ENCODE results near the gene TSSK1B. TPM values are rescaled to one million over a fixed set of nuclear protein-coding genes. Genes with fewer than 3 reads are reported as not detected.
"Not testable (repeated sequence)": the region's sequence is repeated elsewhere in the genome, so short reads cannot be mapped to it uniquely, and the experiment has no call there.

Gene TSSK1B
- total and polyA plus RNA-seq, 10 of the 15 experiments (the other 5 are each of a cell fraction or from before 2014, with no cell fraction given), result not detected

DNA sequence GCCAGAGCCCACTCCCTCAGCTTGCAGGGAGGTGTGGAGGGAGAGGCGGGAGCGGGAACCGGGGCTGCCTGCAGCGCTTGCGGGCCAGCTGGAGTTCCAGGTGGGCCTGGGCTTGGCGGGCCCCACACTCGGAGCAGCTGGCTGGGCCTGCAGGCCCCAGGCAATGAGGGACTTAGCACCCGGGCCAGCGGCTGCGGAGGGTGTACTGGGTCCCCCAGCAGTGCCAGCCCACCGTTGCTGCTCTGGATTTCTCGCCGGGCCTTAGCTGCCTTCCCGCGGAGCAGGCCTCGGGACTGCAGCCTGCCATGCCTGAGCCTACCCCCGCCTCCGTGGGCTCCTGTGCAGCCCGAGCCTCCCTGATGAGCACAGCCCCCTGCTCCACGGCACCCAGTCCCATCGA lies 22.3 kb upstream of the TSSK1B start:
- RAD21 ChIA-PET (ENCODE audit: unreplicated experiment); in situ Hi-C loops (cut with MboI): not testable (repeated sequence)
- WGBS (ENCODE audit: insufficient coverage, insufficient replicate concordance, low lambda C conversion rate, missing lambda C conversion rate), result 70% methylated on average over 21 of the region's 21 CpGs

GRCh38 chr5:113452941-113453340 lies 18.2 kb upstream of the TSSK1B start:
- Histone ChIP-seq H2AFZ (ENCODE audit: control insufficient read depth, low read depth, low read length) (no peak overlapping the region), H3K4me2 (ENCODE audit: control insufficient read depth, insufficient read depth) (no peak overlapping the region), H3K9me3 (replicated peaks; ENCODE audit: control insufficient read depth, insufficient read depth, low read length) (no peaks in the 10 kb centered on the region), H3K4me3 (no peak overlapping the region), H3K27ac (ENCODE audit: control insufficient read depth, insufficient read depth) (no peak overlapping the region), H3K4me1 (ENCODE audit: control insufficient read depth, insufficient read depth, low read length) (no peaks in the 10 kb centered on the region), H3K79me2 (ENCODE audit: control insufficient read depth, insufficient read depth, low read length) (no peaks in the 10 kb centered on the region), H3K9ac (ENCODE audit: control insufficient read depth, insufficient read depth, low read length) (no peak overlapping the region), H3K27me3 (replicated peaks in 1 of 2; ENCODE audit: control insufficient read depth in 2 of 2, insufficient read depth in 2 of 2, low read length in 1 of 2) (no peaks in the 10 kb centered on the region; a peak in 1 of 4 replicates), H3K36me3 (ENCODE audit: control insufficient read depth in 2 of 2, insufficient read depth in 2 of 2, low read length in 1 of 2) (no peaks in the 10 kb centered on the region), H4K20me1 (ENCODE audit: control insufficient read depth, insufficient read depth) (no peaks in the 10 kb centered on the region)
- ChIA-PET RAD21 (ENCODE audit: unreplicated experiment) (no interaction called here), CTCF (no interaction called here), POLR2A (no interaction called here), SMC1A (ENCODE audit: uncharacterized antibody, unreplicated experiment) (no interaction called here)
- 61% methylated on average over 6 of the region's 6 CpGs for WGBS (ENCODE audit: insufficient coverage, insufficient replicate concordance, low lambda C conversion rate, missing lambda C conversion rate)
- no peak for DNase-seq (ENCODE audit: low read depth, low spot score)
- BruUV-seq (replicated peaks), result no TSS peak
- in situ Hi-C loops (cut with MboI), result no loop called here
- intact Hi-C loops (cut with micrococcal nuclease; ENCODE audit: unreplicated experiment), result no loop called here
- no peak for ATAC-seq
- TF ChIP-seq ZNF384 (IDR thresholded peaks at IDR 0.05; ENCODE audit: borderline replicate concordance, low read depth, low read length) (no peak), MYC (IDR thresholded peaks at IDR 0.05; ENCODE audit: insufficient read depth, insufficient read length, insufficient replicate concordance, low read length, severe bottlenecking) (no peak)
- FAIRE-seq, result no peak

More for the DNA sequence above, 22.3 kb upstream of the TSSK1B start:
- BruUV-seq (replicated peaks); H3K4me1 ChIP-seq (ENCODE audit: control insufficient read depth, insufficient read depth, low read length); H3K4me2 ChIP-seq (ENCODE audit: control insufficient read depth, insufficient read depth); H2AFZ ChIP-seq (ENCODE audit: control insufficient read depth, low read depth, low read length); H3K27me3 ChIP-seq (replicated peaks in 1 of 2; ENCODE audit: control insufficient read depth in 2 of 2, insufficient read depth in 2 of 2, low read length in 1 of 2); ATAC-seq; H4K20me1 ChIP-seq (ENCODE audit: control insufficient read depth, insufficient read depth); intact Hi-C loops (cut with micrococcal nuclease; ENCODE audit: unreplicated experiment); CTCF ChIA-PET; H3K79me2 ChIP-seq (ENCODE audit: control insufficient read depth, insufficient read depth, low read length); SMC1A ChIA-PET (ENCODE audit: uncharacterized antibody, unreplicated experiment); H3K27ac ChIP-seq (ENCODE audit: control insufficient read depth, insufficient read depth); H3K4me3 ChIP-seq; POLR2A ChIA-PET; FAIRE-seq; H3K9me3 ChIP-seq (replicated peaks; ENCODE audit: control insufficient read depth, insufficient read depth, low read length); DNase-seq (ENCODE audit: low read depth, low spot score); H3K36me3 ChIP-seq (ENCODE audit: control insufficient read depth in 2 of 2, insufficient read depth in 2 of 2, low read length in 1 of 2); H3K9ac ChIP-seq (ENCODE audit: control insufficient read depth, insufficient read depth, low read length): not testable (repeated sequence)

Measured in GM12878 (cell line).